Measurements from ENCODE around the gene CEP152. TPM values are rescaled to one million over a fixed set of nuclear protein-coding genes. Genes with fewer than 3 reads are reported as not detected.
"Not testable (repeated sequence)": the region's sequence is repeated elsewhere in the genome, so short reads cannot be mapped to it uniquely, and the experiment has no call there.

The CEP152 gene
- total RNA-seq, 1 experiment from 2014 or later, result 6.4 TPM

DNA sequence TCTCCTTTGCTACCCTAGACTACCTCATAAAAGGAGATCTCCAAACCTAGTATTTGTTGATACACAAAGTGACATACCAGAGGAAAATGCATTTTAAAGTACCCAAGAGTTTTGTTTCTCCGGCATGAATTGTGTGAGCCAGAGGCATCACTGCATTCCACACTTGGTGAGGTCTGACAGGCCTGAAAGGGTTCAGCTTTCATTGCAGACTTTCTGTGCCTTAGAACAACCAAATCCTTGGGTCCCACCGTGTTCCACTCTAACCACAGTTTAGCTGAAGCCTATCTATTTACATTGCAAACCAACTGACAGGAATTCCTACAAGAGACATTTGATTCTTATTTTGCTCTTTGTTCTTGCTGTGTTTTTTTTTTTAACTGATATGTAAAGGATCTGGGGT, 46.1 kb upstream of the CEP152 start:
- ChIA-PET CTCF (interaction anchor here (0.6 to 8.5 kb wide), 11 partner anchors 19 to 1511 kb away, joined by 3 to 127 read pairs (median 4); partner anchors contain the start of gene SHC4), POLR2A (interaction anchor here (1.7 kb wide), 1 partner anchor 55 kb away, joined by 5 read pairs; no protein-coding TSS in a partner anchor)
- intact Hi-C loops (cut with micrococcal nuclease), result loop anchor here (5.0 kb wide), 2 partner anchors 45 to 210 kb away; partner anchors contain the start of genes CEP152 and FBN1
- no peaks in the 10 kb centered on the region for H3K9me3 Mint-ChIP-seq (ENCODE audit: unreplicated experiment)
- DNase-seq (ENCODE audit: unreplicated experiment), result no peak
- no peaks in the 10 kb centered on the region for H3K27me3 Mint-ChIP-seq (ENCODE audit: insufficient read depth, unreplicated experiment)
- H3K27ac Mint-ChIP-seq (ENCODE audit: low read depth, unreplicated experiment), result no peak overlapping the region
- no peak overlapping the region for H3K4me3 Mint-ChIP-seq (ENCODE audit: unreplicated experiment)
- no peaks in the 10 kb centered on the region for H3K36me3 Mint-ChIP-seq (ENCODE audit: insufficient read depth, unreplicated experiment)
- BruUV-seq (replicated peaks), result no TSS peak
- peaks cover 21% of the 10 kb centered on the region for H3K4me1 Mint-ChIP-seq (ENCODE audit: insufficient read depth, unreplicated experiment)
- TF ChIP-seq, protein P1, sequence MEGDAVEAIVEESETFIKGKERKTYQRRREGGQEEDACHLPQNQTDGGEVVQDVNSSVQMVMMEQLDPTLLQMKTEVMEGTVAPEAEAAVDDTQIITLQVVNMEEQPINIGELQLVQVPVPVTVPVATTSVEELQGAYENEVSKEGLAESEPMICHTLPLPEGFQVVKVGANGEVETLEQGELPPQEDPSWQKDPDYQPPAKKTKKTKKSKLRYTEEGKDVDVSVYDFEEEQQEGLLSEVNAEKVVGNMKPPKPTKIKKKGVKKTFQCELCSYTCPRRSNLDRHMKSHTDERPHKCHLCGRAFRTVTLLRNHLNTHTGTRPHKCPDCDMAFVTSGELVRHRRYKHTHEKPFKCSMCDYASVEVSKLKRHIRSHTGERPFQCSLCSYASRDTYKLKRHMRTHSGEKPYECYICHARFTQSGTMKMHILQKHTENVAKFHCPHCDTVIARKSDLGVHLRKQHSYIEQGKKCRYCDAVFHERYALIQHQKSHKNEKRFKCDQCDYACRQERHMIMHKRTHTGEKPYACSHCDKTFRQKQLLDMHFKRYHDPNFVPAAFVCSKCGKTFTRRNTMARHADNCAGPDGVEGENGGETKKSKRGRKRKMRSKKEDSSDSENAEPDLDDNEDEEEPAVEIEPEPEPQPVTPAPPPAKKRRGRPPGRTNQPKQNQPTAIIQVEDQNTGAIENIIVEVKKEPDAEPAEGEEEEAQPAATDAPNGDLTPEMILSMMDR (IDR thresholded peaks at IDR 0.05; ENCODE audit: unreplicated experiment), result no peak

DNA sequence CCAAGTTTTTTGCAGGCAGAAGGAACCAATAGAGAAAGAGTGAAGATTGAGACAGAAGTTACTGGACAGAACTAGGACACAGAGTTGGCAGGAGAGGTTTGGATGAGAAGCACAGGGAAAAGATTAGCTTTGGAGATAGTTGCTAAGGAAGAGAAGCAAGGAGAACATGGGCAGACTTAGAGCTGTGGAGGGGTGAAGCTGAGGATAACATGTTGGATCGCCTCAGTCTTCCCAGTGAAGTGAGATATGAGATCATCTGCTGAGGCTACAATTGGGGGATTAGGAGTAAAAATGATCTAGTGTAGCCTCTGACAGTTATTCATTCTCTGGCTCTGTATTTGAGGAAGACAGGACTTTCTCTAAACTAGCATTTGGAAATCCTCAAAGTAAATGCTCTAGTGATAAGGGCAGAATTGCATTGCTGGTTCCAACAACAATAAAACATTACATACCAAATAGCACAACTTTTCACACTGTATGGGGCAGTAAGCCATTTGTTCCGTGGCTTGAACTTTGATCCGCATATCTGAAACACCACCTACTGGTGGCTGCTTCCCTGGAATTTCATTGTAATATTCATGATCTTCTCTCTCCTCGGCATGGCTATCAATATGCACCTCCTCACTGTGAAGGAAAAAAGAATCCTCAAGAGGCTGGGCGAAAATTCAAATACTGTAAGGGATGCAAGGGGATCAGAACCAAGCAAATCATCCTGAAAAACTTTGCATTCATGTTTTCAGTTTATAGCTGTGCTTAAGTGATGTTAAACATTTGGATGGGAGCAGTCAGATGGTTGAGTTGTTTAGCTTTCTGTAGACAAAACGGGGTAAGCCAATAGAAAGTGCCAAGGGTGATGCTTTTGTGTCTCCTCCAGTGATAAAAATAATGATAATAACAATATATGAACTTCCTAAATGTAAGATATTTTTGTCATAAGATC, 44.9 kb upstream of the CEP152 start:
- CTCF ChIA-PET, result interaction anchor here (0.5 to 8.5 kb wide), 26 partner anchors 9 to 1308 kb away, joined by 3 to 127 read pairs (median 3); partner anchors contain the start of genes CEP152 and SHC4
- POLR2A ChIA-PET, result interaction anchor here (0.6 to 1.0 kb wide), 2 partner anchors 17 to 383 kb away, joined by 3 read pairs; no protein-coding TSS in a partner anchor
- H3K9me3 Mint-ChIP-seq (ENCODE audit: unreplicated experiment), result no peaks in the 10 kb centered on the region
- no TSS peak for BruUV-seq (replicated peaks)
- H3K4me1 Mint-ChIP-seq (ENCODE audit: insufficient read depth, unreplicated experiment), result peaks cover 21% of the 10 kb centered on the region
- peak; percentile 55 for DNase-seq (ENCODE audit: unreplicated experiment)
- intact Hi-C loops (cut with micrococcal nuclease), result loop anchor here (5.0 kb wide), 2 partner anchors 43 to 208 kb away; partner anchors contain the start of genes CEP152 and FBN1
- TF ChIP-seq, protein P1 (IDR thresholded peaks at IDR 0.05; ENCODE audit: unreplicated experiment), result peak; percentile 53
- no peaks in the 10 kb centered on the region for H3K27me3 Mint-ChIP-seq (ENCODE audit: insufficient read depth, unreplicated experiment)
- peak overlapping the region; percentile 1 for H3K27ac Mint-ChIP-seq (ENCODE audit: low read depth, unreplicated experiment)
- H3K36me3 Mint-ChIP-seq (ENCODE audit: insufficient read depth, unreplicated experiment), result no peaks in the 10 kb centered on the region
- no peak overlapping the region for H3K4me3 Mint-ChIP-seq (ENCODE audit: unreplicated experiment)

DNA sequence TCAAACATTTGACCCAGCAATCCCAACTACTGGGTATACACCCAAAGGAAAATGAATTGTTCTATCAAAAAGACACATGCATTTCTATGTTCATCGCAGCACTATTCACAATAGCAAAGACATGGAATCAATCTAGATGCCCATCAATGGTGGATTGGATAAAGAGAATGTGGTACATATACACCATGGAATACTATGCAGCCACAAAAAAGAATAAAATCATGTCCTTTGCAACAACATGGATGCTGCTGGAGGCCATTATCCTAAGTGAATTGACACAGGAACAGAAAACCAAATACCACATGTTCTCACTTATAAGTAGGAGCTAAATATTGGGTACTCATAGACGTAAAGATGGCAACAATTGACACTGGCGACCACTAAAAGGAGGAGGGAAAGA, 43.6 kb upstream of the CEP152 start:
- H3K36me3 Mint-ChIP-seq (ENCODE audit: insufficient read depth, unreplicated experiment); POLR2A ChIA-PET; H3K27me3 Mint-ChIP-seq (ENCODE audit: insufficient read depth, unreplicated experiment); BruUV-seq (replicated peaks); DNase-seq (ENCODE audit: unreplicated experiment); H3K9me3 Mint-ChIP-seq (ENCODE audit: unreplicated experiment); H3K27ac Mint-ChIP-seq (ENCODE audit: low read depth, unreplicated experiment); intact Hi-C loops (cut with micrococcal nuclease); H3K4me3 Mint-ChIP-seq (ENCODE audit: unreplicated experiment): not testable (repeated sequence)
- CTCF ChIA-PET, result interaction anchor here (0.6 to 5.8 kb wide), 3 partner anchors 40 to 495 kb away, joined by 3 to 35 read pairs (median 3); partner anchors contain the start of gene CEP152
- H3K4me1 Mint-ChIP-seq (ENCODE audit: insufficient read depth, unreplicated experiment), result peaks cover 21% of the 10 kb centered on the region

DNA sequence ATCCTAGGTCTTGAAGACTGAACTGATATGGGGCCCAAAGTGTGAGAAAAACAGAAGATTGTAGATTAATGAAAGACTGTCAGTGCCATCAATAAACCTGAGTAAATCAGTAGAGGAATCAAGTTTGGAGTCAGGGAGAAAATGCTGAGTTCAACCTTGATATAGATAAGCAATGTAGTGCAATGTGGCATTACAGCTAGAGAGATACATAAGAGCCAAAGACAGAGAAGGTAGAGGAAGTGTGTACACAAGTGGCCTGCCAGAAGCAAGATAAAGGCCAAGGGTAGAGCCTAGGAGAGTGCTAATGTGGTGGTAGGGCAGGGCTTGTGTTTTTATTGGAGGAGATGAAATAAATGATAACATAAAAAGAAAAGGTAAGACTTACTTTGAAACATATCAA, 41.1 kb upstream of the CEP152 start:
- no peaks in the 10 kb centered on the region for H3K27me3 Mint-ChIP-seq (ENCODE audit: insufficient read depth, unreplicated experiment)
- POLR2A ChIA-PET, result no interaction called here
- no TSS peak for BruUV-seq (replicated peaks)

More for the DNA sequence above, 41.1 kb upstream of the CEP152 start:
- no peak for DNase-seq (ENCODE audit: unreplicated experiment)
- TF ChIP-seq, protein P1 (IDR thresholded peaks at IDR 0.05; ENCODE audit: unreplicated experiment), result no peak
- CTCF ChIA-PET, result interaction anchor here (1.0 kb wide), 1 partner anchor 495 kb away, joined by 3 read pairs; no protein-coding TSS in a partner anchor
- no peaks in the 10 kb centered on the region for H3K9me3 Mint-ChIP-seq (ENCODE audit: unreplicated experiment)
- no peak overlapping the region for H3K4me3 Mint-ChIP-seq (ENCODE audit: unreplicated experiment)
- intact Hi-C loops (cut with micrococcal nuclease), result no loop called here
- H3K36me3 Mint-ChIP-seq (ENCODE audit: insufficient read depth, unreplicated experiment), result no peaks in the 10 kb centered on the region
- H3K4me1 Mint-ChIP-seq (ENCODE audit: insufficient read depth, unreplicated experiment), result peaks cover 13% of the 10 kb centered on the region
- no peak overlapping the region for H3K27ac Mint-ChIP-seq (ENCODE audit: low read depth, unreplicated experiment)

Measured in MCF 10A (cell line).